Measurements from ENCODE around the gene ATP8B3. TPM values are rescaled to one million over a fixed set of nuclear protein-coding genes. Genes with fewer than 3 reads are reported as not detected.

Gene ATP8B3
- total RNA-seq, 1 donor from 2014 or later = 1.1 TPM

GRCh38 chr19:1845642-1846041 is 33.6 kb upstream of the ATP8B3 start:
- TF ChIP-seq CTCF (conservative IDR thresholded peaks at IDR 0.05) = no peak
- H3K4me3 Mint-ChIP-seq = peak overlapping the region; percentile 94
- no peak for DNase-seq (ENCODE audit: low read depth, low spot score)
- H3K27me3 Mint-ChIP-seq (ENCODE audit: low read depth) = no peaks in the 10 kb centered on the region
- H3K27ac Mint-ChIP-seq (ENCODE audit: unreplicated experiment) = no peak overlapping the region
- H3K36me3 Mint-ChIP-seq (ENCODE audit: low read depth) = no peaks in the 10 kb centered on the region
- peaks cover 16% of the 10 kb centered on the region for H3K4me1 Mint-ChIP-seq
- no peaks in the 10 kb centered on the region for H3K9me3 Mint-ChIP-seq

GRCh38 chr19:1845125-1845515 is 33.0 kb upstream of the ATP8B3 start:
- DNase-seq (ENCODE audit: low read depth, low spot score) = no peak
- H3K36me3 Mint-ChIP-seq (ENCODE audit: low read depth) = no peaks in the 10 kb centered on the region
- H3K27me3 Mint-ChIP-seq (ENCODE audit: low read depth) = no peaks in the 10 kb centered on the region
- TF ChIP-seq CTCF (conservative IDR thresholded peaks at IDR 0.05) = no peak
- no peak overlapping the region for H3K27ac Mint-ChIP-seq (ENCODE audit: unreplicated experiment)
- H3K4me1 Mint-ChIP-seq = peaks cover 16% of the 10 kb centered on the region
- no peaks in the 10 kb centered on the region for H3K9me3 Mint-ChIP-seq
- no peak overlapping the region for H3K4me3 Mint-ChIP-seq

- Mint-ChIP-seq H3K27ac (ENCODE audit: unreplicated experiment) (no peak overlapping the region), H3K9me3 (no peaks in the 10 kb centered on the region), H3K4me3 (no peak overlapping the region), H3K4me1 (peaks cover 16% of the 10 kb centered on the region), H3K27me3 (ENCODE audit: low read depth) (no peaks in the 10 kb centered on the region), H3K36me3 (ENCODE audit: low read depth) (no peaks in the 10 kb centered on the region)
- no peak for TF ChIP-seq CTCF (conservative IDR thresholded peaks at IDR 0.05)
- no peak for DNase-seq (ENCODE audit: low read depth, low spot score)
These were observed 32.5 kb upstream of the ATP8B3 start for GRCh38 chr19:1844513-1845124.

GRCh38 chr19:1843646-1844394 is 31.7 kb upstream of the ATP8B3 start:
- Mint-ChIP-seq H3K9me3 (no peaks in the 10 kb centered on the region), H3K27me3 (ENCODE audit: low read depth) (no peaks in the 10 kb centered on the region), H3K36me3 (ENCODE audit: low read depth) (no peaks in the 10 kb centered on the region), H3K27ac (ENCODE audit: unreplicated experiment) (peak overlapping the region; percentile 67), H3K4me1 (peaks cover 16% of the 10 kb centered on the region), H3K4me3 (no peak overlapping the region)
- TF ChIP-seq CTCF (conservative IDR thresholded peaks at IDR 0.05) = peak; percentile 25
- no peak for DNase-seq (ENCODE audit: low read depth, low spot score)

GRCh38 chr19:1843116-1843515 is 31.0 kb upstream of the ATP8B3 start:
- no peak for TF ChIP-seq CTCF (conservative IDR thresholded peaks at IDR 0.05)

More at GRCh38 chr19:1843116-1843515, 31.0 kb upstream of the ATP8B3 start:
- no peak overlapping the region for H3K27ac Mint-ChIP-seq (ENCODE audit: unreplicated experiment)
- H3K4me3 Mint-ChIP-seq = no peak overlapping the region
- H3K27me3 Mint-ChIP-seq (ENCODE audit: low read depth) = no peaks in the 10 kb centered on the region
- no peak for DNase-seq (ENCODE audit: low read depth, low spot score)
- H3K36me3 Mint-ChIP-seq (ENCODE audit: low read depth) = no peaks in the 10 kb centered on the region
- H3K9me3 Mint-ChIP-seq = no peaks in the 10 kb centered on the region
- peaks cover 16% of the 10 kb centered on the region for H3K4me1 Mint-ChIP-seq
